Kidney (tissue), 22 donors: ENCODE results near the gene ZGLP1. TPM values are rescaled to one million over a fixed set of nuclear protein-coding genes. Genes with fewer than 3 reads are reported as not detected.

ENCODE experiments used
- DNase-seq, 5 donors: peaks; one replicate each; pipeline ENCODE4 v3.0.0-alpha.2; 2013 to 2020
- FAIRE-seq: peaks from 2 replicates; lab custom pipeline; 2012; peaks lifted over from hg19 to GRCh38; lab: Jason Lieb, UNC
- H3K27ac ChIP-seq, 2 donors: one replicate each; pipeline ENCODE4 v1.7.0; 2013; ENCODE audit warnings: low read depth in 2 of 2, low read length in 2 of 2, inconsistent platforms in 1 of 2
- H3K27me3 ChIP-seq: one replicate; pipeline ENCODE4 v1.7.1; 2013; ENCODE audit warnings: low read length, inconsistent platforms; ENCODE audit not compliant: control insufficient read depth, insufficient read depth
- H3K36me3 ChIP-seq, 3 donors: one replicate each; pipeline versions ENCODE4 v1.7.0 to v1.7.1; 2013; ENCODE audit warnings: low read length in 3 of 3, control low read depth in 1 of 3, inconsistent platforms in 1 of 3; ENCODE audit not compliant: insufficient read depth in 3 of 3, control insufficient read depth in 2 of 3
- H3K4me1 ChIP-seq, 3 donors: one replicate each; pipeline versions ENCODE4 v1.7.0 to v1.7.1; 2013; ENCODE audit warnings: low read length in 3 of 3, inconsistent platforms in 1 of 3, low read depth in 1 of 3; ENCODE audit not compliant: control insufficient read depth in 2 of 3, insufficient read depth in 2 of 3
- H3K4me3 ChIP-seq, 3 donors: one replicate each; pipeline versions ENCODE4 v1.7.0 to v1.8.1; 2013; ENCODE audit warnings: low read length in 3 of 3, control low read depth in 1 of 3, inconsistent platforms in 1 of 3
- H3K9ac ChIP-seq, 3 donors: one replicate each; pipeline versions ENCODE4 v1.7.0 to v1.7.1; 2013; ENCODE audit warnings: low read length in 3 of 3, control low read depth in 1 of 3, inconsistent platforms in 1 of 3
- H3K9me3 ChIP-seq, 3 donors: one replicate each; pipeline versions ENCODE4 v1.7.0 to v1.7.1; 2013; ENCODE audit warnings: low read length in 3 of 3, control low read depth in 1 of 3, inconsistent platforms in 1 of 3; ENCODE audit not compliant: control insufficient read depth in 2 of 3, insufficient read depth in 1 of 3
- intact Hi-C: fragments of 100-400 bp; cut with DNase I; formaldehyde crosslinking; loops from one replicate; pipeline ENCODE4 v1.11.1; 2022
- long read RNA-seq, 10 donors: library from polyadenylated mRNA in 1 of 10; unstranded in 1 of 10; transcript quantifications; one replicate each; pipeline ENCODE4 v2.0.0 and lab custom pipeline, GENCODE V29; 2021 to 2026
- polyA plus RNA-seq: library from polyadenylated mRNA; stranded (reverse); fragments of 350-450 nt; fragmentation: Illumina TruSeq; extraction: RNeasy Lipid Tissue Mini Kit (QIAGEN cat#74804); gene quantifications from one replicate; pipeline ENCODE4 v1.2.3, GENCODE V29; 2014; ENCODE audit warnings: low read depth, low replicate concordance; ENCODE audit not compliant: insufficient read depth
- total RNA-seq: library from RNA; stranded (reverse); fragmentation: NEBNext Ultra II Directional; extraction: Animal tissue kit (Norgen Biotek cat#: 25700); gene quantifications from one replicate; pipeline ENCODE4 v1.2.1, GENCODE V29; 2021
- TF ChIP-seq, protein P1 (sequence below): IDR thresholded peaks from 3 replicates; pipeline ENCODE4 v1.5.1; 2012; ENCODE audit warnings: mild to moderate bottlenecking, moderate library complexity, borderline replicate concordance; ENCODE audit not compliant: insufficient read depth; ENCODE audit errors: extremely low read depth
- donor health status: control.
- donor health status: control.
- donor health status: control.
- donor health status: control.
- donor health status: control.
- donor health status: DM: yes; HTN: yes; CAD: no.
- donor health status: Normal renal cell carcinoma (clear cell type).

Gene ZGLP1
- total RNA-seq (4.6 TPM), polyA plus RNA-seq (5.5 TPM)
- long read RNA-seq, donor 1, partial matches to known transcripts = 0 of 3 reads
- long read RNA-seq, donor 1, other reads (novel, unspliced or antisense) = 0 of 3 reads
- long read RNA-seq, donor 2, partial matches to known transcripts = 0 of 5 reads
- long read RNA-seq, donor 2, other reads (novel, unspliced or antisense) = 0 of 5 reads
- long read RNA-seq, donor 3 = 0 reads
- long read RNA-seq, donor 4, partial matches to known transcripts = 0 of 1 reads
- long read RNA-seq, donor 4, other reads (novel, unspliced or antisense) = 0 of 1 reads
- long read RNA-seq, donor 5 = 0 reads
- long read RNA-seq, donor 6 = 0 reads
- long read RNA-seq, donor 7, partial matches to known transcripts = 0 of 2 reads
- long read RNA-seq, donor 7, other reads (novel, unspliced or antisense) = 1 of 2 reads
- long read RNA-seq, donor 8, partial matches to known transcripts = 0 of 3 reads
- long read RNA-seq, donor 8, other reads (novel, unspliced or antisense) = 0 of 3 reads
- long read RNA-seq, donor 9 = 0 reads
- long read RNA-seq, donor 10, partial matches to known transcripts = 0 of 2 reads
- long read RNA-seq, donor 10, other reads (novel, unspliced or antisense) = 0 of 2 reads

DNA sequence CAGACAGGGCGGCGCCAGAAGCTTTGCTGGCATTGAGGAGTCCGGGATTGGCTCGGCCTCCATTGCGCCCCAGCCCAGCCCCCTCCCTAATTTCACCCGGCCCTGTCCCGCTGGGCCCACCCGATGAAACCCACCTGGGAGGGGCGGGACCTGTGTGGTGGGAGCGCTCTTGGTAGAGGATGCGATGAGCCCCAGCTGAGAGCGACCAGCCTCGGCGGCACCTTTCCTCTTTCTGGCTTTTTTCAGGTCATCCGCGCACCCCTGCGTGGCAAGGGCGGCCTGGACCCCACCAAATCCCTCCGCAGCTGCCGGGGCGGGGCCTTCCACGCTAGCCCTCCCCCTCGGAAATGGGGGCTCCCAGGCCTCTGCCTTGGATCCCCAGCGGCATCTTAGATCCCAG lies at the start of gene ZGLP1:
Gene ZGLP1, minus strand, starts transcription at position 393 of the 400 bp plus-strand sequence.
- H3K9ac ChIP-seq = no peak within 1 kb of the TSS
- TF ChIP-seq, protein P1, sequence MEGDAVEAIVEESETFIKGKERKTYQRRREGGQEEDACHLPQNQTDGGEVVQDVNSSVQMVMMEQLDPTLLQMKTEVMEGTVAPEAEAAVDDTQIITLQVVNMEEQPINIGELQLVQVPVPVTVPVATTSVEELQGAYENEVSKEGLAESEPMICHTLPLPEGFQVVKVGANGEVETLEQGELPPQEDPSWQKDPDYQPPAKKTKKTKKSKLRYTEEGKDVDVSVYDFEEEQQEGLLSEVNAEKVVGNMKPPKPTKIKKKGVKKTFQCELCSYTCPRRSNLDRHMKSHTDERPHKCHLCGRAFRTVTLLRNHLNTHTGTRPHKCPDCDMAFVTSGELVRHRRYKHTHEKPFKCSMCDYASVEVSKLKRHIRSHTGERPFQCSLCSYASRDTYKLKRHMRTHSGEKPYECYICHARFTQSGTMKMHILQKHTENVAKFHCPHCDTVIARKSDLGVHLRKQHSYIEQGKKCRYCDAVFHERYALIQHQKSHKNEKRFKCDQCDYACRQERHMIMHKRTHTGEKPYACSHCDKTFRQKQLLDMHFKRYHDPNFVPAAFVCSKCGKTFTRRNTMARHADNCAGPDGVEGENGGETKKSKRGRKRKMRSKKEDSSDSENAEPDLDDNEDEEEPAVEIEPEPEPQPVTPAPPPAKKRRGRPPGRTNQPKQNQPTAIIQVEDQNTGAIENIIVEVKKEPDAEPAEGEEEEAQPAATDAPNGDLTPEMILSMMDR = no peak
- H3K36me3 ChIP-seq = no peaks in the 10 kb centered on the region
- intact Hi-C loops = no loop called here
- DNase-seq (no peak), FAIRE-seq (no peak)
- no peaks in the 10 kb centered on the region for H3K27me3 ChIP-seq
- H3K4me3 ChIP-seq = no peak within 1 kb of the TSS
- no peak within 1 kb of the TSS for H3K27ac ChIP-seq
- H3K9me3 ChIP-seq = no peaks in the 10 kb centered on the region
- H3K4me1 ChIP-seq = no peaks in the 10 kb centered on the region

DNA sequence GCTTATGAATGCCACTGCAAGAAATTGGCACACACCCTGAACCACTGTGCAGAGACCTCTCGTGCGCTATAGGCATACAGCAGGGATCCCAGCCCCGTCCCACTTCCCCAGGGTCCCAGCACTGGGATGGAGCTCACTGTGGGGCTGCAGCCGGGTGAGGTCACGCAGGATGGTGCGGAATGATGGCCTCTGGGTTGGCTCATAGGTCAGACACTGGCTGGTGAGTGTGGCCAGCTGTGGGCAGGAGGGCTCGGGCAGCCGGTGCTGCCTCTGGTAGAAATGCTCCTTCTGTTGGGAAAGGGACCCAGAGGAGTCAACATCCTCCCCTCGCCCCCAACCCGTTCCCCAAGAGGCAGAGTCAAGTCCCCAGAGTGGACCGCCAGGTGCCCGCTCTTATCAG lies 46.8 kb upstream of the ZGLP1 start:
- H3K27me3 ChIP-seq = no peaks in the 10 kb centered on the region
- H3K9ac ChIP-seq = no peak overlapping the region
- H3K36me3 ChIP-seq = peaks cover 0 to 3% (median 0%) of the 10 kb centered on the region in 3 donors
- TF ChIP-seq, protein P1 = no peak
- peaks cover 0 to 4% (median 0%) of the 10 kb centered on the region in 3 donors for H3K4me1 ChIP-seq
- H3K9me3 ChIP-seq = no peaks in the 10 kb centered on the region
- no peak for FAIRE-seq
- no peak overlapping the region for H3K27ac ChIP-seq
- DNase-seq = no peak
- intact Hi-C loops = no loop called here
- H3K4me3 ChIP-seq = no peak overlapping the region

DNA sequence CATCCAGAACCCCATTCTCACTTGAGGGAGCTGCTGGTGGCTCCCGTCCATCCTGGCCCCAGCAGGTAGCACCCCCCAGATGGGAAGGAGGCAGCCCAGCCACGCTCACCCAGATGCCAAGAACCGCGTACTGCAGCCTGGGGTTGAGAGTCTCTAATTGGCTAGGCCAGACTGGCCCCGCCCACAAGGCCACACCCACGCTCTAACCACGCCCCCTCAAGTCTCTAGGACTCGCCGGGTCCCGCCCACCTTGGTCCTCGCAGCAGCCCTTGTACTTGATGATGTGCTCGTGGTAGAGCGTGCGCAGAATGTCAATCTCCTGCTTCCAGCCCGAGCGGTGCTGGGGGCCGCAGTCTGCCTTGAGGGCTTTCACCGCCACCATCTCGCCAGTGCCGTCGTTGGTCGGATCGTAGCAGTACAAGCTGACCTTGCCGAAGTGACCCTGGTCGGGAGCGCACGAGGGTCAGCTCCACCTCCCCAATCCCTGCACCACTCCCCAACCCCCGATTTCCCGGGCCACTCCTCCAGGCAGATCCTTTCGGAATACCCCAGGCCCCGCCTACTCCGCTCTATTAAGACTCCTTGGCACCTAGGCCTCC lies 44.3 kb upstream of the ZGLP1 start:
- peak overlapping the region in 1 of 3 donors; percentile 2 for H3K9ac ChIP-seq
- no peaks in the 10 kb centered on the region for H3K36me3 ChIP-seq
- no peaks in the 10 kb centered on the region for H3K27me3 ChIP-seq
- peak overlapping the region in 2 of 3 donors; percentile 12 to 57 for H3K4me3 ChIP-seq
- peaks cover 0 to 4% (median 0%) of the 10 kb centered on the region in 3 donors for H3K4me1 ChIP-seq
- DNase-seq = peak; percentile 85 to 96 (median 90)
- TF ChIP-seq, protein P1 = no peak
- intact Hi-C loops = no loop called here
- no peaks in the 10 kb centered on the region for H3K9me3 ChIP-seq
- peak overlapping the region; percentile 93 to 95 for H3K27ac ChIP-seq
- FAIRE-seq = no peak
